WTC11 (cell line): ENCODE data around the gene CAMK2A. TPM values are rescaled to one million over a fixed set of nuclear protein-coding genes. Genes with fewer than 3 reads are reported as not detected.

Source experiments
- ATAC-seq: fragments of 200-7000 bp; cut with Tn5 transposase; 2 replicates; pipeline ENCODE4 v1.10.0; 2021; ENCODE audit warnings: mild to moderate bottlenecking, moderate library complexity
- CTCF ChIA-PET: fragments of 300-600 bp; sonication (Branson Sonifier 250); formaldehyde crosslinking; loops from one replicate; lab custom pipeline; 2021; ENCODE audit warnings: antibody characterized with exemption; lab: Charles Lee
- POLR2A ChIA-PET: fragments of 350-600 bp; sonication (Branson Sonifier 250); formaldehyde crosslinking; loops from one replicate; lab custom pipeline; 2021; ENCODE audit warnings: antibody characterized with exemption; lab: Charles Lee
- DNase-seq: peaks from one replicate; pipeline ENCODE4 v3.0.0; 2021; ENCODE audit warnings: low spot score
- H3K27ac Mint-ChIP-seq: 2 replicates; pipeline ENCODE4 v1.8.0; 2021; ENCODE audit warnings: mixed read lengths
- H3K27me3 Mint-ChIP-seq: 2 replicates; pipeline ENCODE4 v1.8.0; 2021; ENCODE audit warnings: low read depth, mild to moderate bottlenecking, moderate library complexity, mixed read lengths
- H3K36me3 Mint-ChIP-seq: 2 replicates; pipeline ENCODE4 v1.8.0; 2021; ENCODE audit warnings: mixed read lengths
- H3K4me1 Mint-ChIP-seq: 2 replicates; pipeline ENCODE4 v1.8.0; 2022; ENCODE audit warnings: mixed read lengths
- H3K4me3 Mint-ChIP-seq: 2 replicates; pipeline ENCODE4 v1.8.0; 2021; ENCODE audit warnings: mild to moderate bottlenecking, moderate library complexity, mixed read lengths
- H3K9me3 Mint-ChIP-seq: 2 replicates; pipeline ENCODE4 v1.8.0; 2021; ENCODE audit warnings: mixed read lengths
- ATF1 ChIP-seq: sonication (generic); formaldehyde crosslinking; IDR thresholded peaks from 2 replicates; pipeline ENCODE4 v1.8.1; 2023; ENCODE audit warnings: mild to moderate bottlenecking, moderate library complexity, missing genetic modification reagents
- ATF2 ChIP-seq: sonication (generic); formaldehyde crosslinking; IDR thresholded peaks from 2 replicates; pipeline ENCODE4 v1.8.1; 2022; ENCODE audit warnings: low read depth, missing genetic modification reagents, borderline replicate concordance
- ETV6 ChIP-seq: sonication (generic); formaldehyde crosslinking; IDR thresholded peaks from 2 replicates; pipeline ENCODE4 v1.8.1; 2022; ENCODE audit warnings: mild to moderate bottlenecking, missing genetic modification reagents
- IRF2 ChIP-seq: sonication (generic); formaldehyde crosslinking; IDR thresholded peaks from 2 replicates; pipeline ENCODE4 v1.8.0; 2022; ENCODE audit warnings: low read depth, missing genetic modification reagents, borderline replicate concordance
- MXD4 ChIP-seq: fragments of 250-450 bp; sonication (Bioruptor Pico); IDR thresholded peaks from 2 replicates; pipeline ENCODE4 v1.8.0; 2021; ENCODE audit warnings: mild to moderate bottlenecking, moderate library complexity, borderline replicate concordance
- NFYB ChIP-seq: sonication (generic); formaldehyde crosslinking; conservative IDR thresholded peaks from 2 replicates; pipeline ENCODE4 v1.8.0; 2022; ENCODE audit warnings: low read depth, missing genetic modification reagents
- OVOL2 ChIP-seq: fragments of 250-450 bp; sonication (Bioruptor Pico); IDR thresholded peaks from 2 replicates; pipeline ENCODE4 v1.9.0; 2021; ENCODE audit warnings: mild to moderate bottlenecking, borderline replicate concordance
- PREB ChIP-seq: sonication (generic); formaldehyde crosslinking; IDR thresholded peaks from 2 replicates; pipeline ENCODE4 v1.8.1; 2022; ENCODE audit warnings: mild to moderate bottlenecking, missing genetic modification reagents, moderate library complexity, borderline replicate concordance
- SMAD3 ChIP-seq: sonication (generic); formaldehyde crosslinking; IDR thresholded peaks from 2 replicates; pipeline ENCODE4 v1.8.0; 2022; ENCODE audit warnings: missing genetic modification reagents, mild to moderate bottlenecking, borderline replicate concordance
- USF2 ChIP-seq: sonication (generic); formaldehyde crosslinking; IDR thresholded peaks from 2 replicates; pipeline ENCODE4 v1.8.1; 2023; ENCODE audit warnings: mild to moderate bottlenecking, missing genetic modification reagents, moderate library complexity
- ZBTB43 ChIP-seq: sonication (generic); formaldehyde crosslinking; IDR thresholded peaks from 2 replicates; pipeline ENCODE4 v1.8.1; 2023; ENCODE audit warnings: mild to moderate bottlenecking, missing genetic modification reagents
- ZNF121 ChIP-seq: sonication (generic); formaldehyde crosslinking; IDR thresholded peaks from 2 replicates; pipeline ENCODE4 v1.8.0; 2023; ENCODE audit warnings: missing genetic modification reagents
- ZNF219 ChIP-seq: sonication (generic); formaldehyde crosslinking; IDR thresholded peaks from 2 replicates; pipeline ENCODE4 v1.8.0; 2023; ENCODE audit warnings: missing genetic modification reagents, mild to moderate bottlenecking, borderline replicate concordance
- ZNF416 ChIP-seq: fragments of 250-450 bp; sonication (Bioruptor Pico); IDR thresholded peaks from 2 replicates; pipeline ENCODE4 v1.9.0; 2021; ENCODE audit warnings: mild to moderate bottlenecking, inconsistent platforms
- ZNF671 ChIP-seq: fragments of 250-450 bp; sonication (Bioruptor Pico); IDR thresholded peaks from 2 replicates; pipeline ENCODE4 v1.8.0; 2021; ENCODE audit warnings: mild to moderate bottlenecking
- ZSCAN18 ChIP-seq: fragments of 250-450 bp; sonication (Bioruptor Pico); IDR thresholded peaks from 2 replicates; pipeline ENCODE4 v2.1.2; 2022; ENCODE audit warnings: mild to moderate bottlenecking, moderate library complexity
- total RNA-seq: library from RNA; stranded (reverse); gene quantifications from 3 replicates; pipeline ENCODE4 v1.2.3, GENCODE V29; 2021
- TF ChIP-seq, protein P1 (sequence below): sonication (generic); formaldehyde crosslinking; IDR thresholded peaks from 2 replicates; pipeline ENCODE4 v1.8.0; 2023; ENCODE audit warnings: mild to moderate bottlenecking, missing genetic modification reagents
- TF ChIP-seq, protein P2 (sequence below): sonication (generic); formaldehyde crosslinking; IDR thresholded peaks from 2 replicates; pipeline ENCODE4 v1.8.0; 2022; ENCODE audit warnings: mild to moderate bottlenecking, missing genetic modification reagents

CAMK2A gene
- total RNA-seq, 1 experiment from 2014 or later: 0.13 TPM

GRCh38 chr5:150299571-150300327 lies 10.2 kb upstream of the CAMK2A start:
- Mint-ChIP-seq H3K27me3 (peaks cover 17% of the 10 kb centered on the region), H3K27ac (no peak overlapping the region), H3K36me3 (no peaks in the 10 kb centered on the region), H3K4me1 (peaks cover 40% of the 10 kb centered on the region), H3K9me3 (no peaks in the 10 kb centered on the region), H3K4me3 (no peak overlapping the region)
- ATAC-seq (no peak), DNase-seq (no peak)
- CTCF ChIA-PET: interaction anchor here (0.9 to 2.7 kb wide), 2 partner anchors 10 to 51 kb away, joined by 3 to 13 read pairs; partner anchors contain the start of gene CAMK2A
- POLR2A ChIA-PET: interaction anchor here (1.2 kb wide), 1 partner anchor 27 kb away, joined by 5 read pairs; no protein-coding TSS in a partner anchor
- TF ChIP-seq ATF1 (no peak), ZBTB43 (no peak), ZNF671 (CRISPR knock-in tag) (no peak), NFYB (no peak), ZNF121 (no peak), ZSCAN18 (CRISPR knock-in tag) (no peak), ETV6 (CRISPR knock-in tag) (no peak), IRF2 (CRISPR knock-in tag) (no peak), SMAD3 (no peak), ZNF416 (CRISPR knock-in tag) (no peak), ZNF219 (no peak), MXD4 (no peak)
- TF ChIP-seq, protein P1, sequence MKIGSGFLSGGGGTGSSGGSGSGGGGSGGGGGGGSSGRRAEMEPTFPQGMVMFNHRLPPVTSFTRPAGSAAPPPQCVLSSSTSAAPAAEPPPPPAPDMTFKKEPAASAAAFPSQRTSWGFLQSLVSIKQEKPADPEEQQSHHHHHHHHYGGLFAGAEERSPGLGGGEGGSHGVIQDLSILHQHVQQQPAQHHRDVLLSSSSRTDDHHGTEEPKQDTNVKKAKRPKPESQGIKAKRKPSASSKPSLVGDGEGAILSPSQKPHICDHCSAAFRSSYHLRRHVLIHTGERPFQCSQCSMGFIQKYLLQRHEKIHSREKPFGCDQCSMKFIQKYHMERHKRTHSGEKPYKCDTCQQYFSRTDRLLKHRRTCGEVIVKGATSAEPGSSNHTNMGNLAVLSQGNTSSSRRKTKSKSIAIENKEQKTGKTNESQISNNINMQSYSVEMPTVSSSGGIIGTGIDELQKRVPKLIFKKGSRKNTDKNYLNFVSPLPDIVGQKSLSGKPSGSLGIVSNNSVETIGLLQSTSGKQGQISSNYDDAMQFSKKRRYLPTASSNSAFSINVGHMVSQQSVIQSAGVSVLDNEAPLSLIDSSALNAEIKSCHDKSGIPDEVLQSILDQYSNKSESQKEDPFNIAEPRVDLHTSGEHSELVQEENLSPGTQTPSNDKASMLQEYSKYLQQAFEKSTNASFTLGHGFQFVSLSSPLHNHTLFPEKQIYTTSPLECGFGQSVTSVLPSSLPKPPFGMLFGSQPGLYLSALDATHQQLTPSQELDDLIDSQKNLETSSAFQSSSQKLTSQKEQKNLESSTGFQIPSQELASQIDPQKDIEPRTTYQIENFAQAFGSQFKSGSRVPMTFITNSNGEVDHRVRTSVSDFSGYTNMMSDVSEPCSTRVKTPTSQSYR: no peak
- TF ChIP-seq, protein P2, sequence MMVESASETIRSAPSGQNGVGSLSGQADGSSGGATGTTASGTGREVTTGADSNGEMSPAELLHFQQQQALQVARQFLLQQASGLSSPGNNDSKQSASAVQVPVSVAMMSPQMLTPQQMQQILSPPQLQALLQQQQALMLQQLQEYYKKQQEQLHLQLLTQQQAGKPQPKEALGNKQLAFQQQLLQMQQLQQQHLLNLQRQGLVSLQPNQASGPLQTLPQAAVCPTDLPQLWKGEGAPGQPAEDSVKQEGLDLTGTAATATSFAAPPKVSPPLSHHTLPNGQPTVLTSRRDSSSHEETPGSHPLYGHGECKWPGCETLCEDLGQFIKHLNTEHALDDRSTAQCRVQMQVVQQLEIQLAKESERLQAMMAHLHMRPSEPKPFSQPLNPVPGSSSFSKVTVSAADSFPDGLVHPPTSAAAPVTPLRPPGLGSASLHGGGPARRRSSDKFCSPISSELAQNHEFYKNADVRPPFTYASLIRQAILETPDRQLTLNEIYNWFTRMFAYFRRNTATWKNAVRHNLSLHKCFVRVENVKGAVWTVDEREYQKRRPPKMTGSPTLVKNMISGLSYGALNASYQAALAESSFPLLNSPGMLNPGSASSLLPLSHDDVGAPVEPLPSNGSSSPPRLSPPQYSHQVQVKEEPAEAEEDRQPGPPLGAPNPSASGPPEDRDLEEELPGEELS (CRISPR knock-in tag): no peak

GRCh38 chr5:150298701-150299451 lies 9.3 kb upstream of the CAMK2A start:
- DNase-seq (no peak), ATAC-seq (no peak)
- Mint-ChIP-seq H3K36me3 (no peaks in the 10 kb centered on the region), H3K27ac (peak overlapping the region; percentile 21; the same call in 1 of the 2 replicates), H3K27me3 (peaks cover 17% of the 10 kb centered on the region), H3K9me3 (no peaks in the 10 kb centered on the region), H3K4me3 (no peak overlapping the region), H3K4me1 (peaks cover 32% of the 10 kb centered on the region)
- CTCF ChIA-PET: interaction anchor here (0.8 to 2.7 kb wide), 2 partner anchors 9 to 151 kb away, joined by 3 to 13 read pairs; partner anchors contain the start of gene CAMK2A
- POLR2A ChIA-PET: no interaction called here
- no peak for TF ChIP-seq ATF2 (CRISPR knock-in tag)
- TF ChIP-seq OVOL2 (CRISPR knock-in tag): no peak
- no peak for TF ChIP-seq PREB (CRISPR knock-in tag)
- TF ChIP-seq USF2 (CRISPR knock-in tag): no peak
